SU-DHL-6 (cell line): ENCODE results near the gene SFSWAP.

Experiments used
- H2AFZ ChIP-seq: fragments of 200-600 bp; sonication (generic); 2 replicates; pipeline ENCODE4 v1.6.1; 2014; ENCODE audit warnings: low read depth, mild to moderate bottlenecking, moderate library complexity, mixed read lengths, antibody characterized with exemption, low read length; ENCODE audit not compliant: severe bottlenecking
- H3F3A ChIP-seq: fragments of 200-600 bp; shearing (Covaris generic); 2 replicates; pipeline ENCODE4 v1.6.0; 2016; ENCODE audit warnings: antibody characterized with exemption, mild to moderate bottlenecking; ENCODE audit not compliant: insufficient read depth
- H3K27ac ChIP-seq: fragments of 200-600 bp; sonication (generic); 2 replicates; pipeline ENCODE4 v1.5.1; 2016; ENCODE audit warnings: low read depth, mild to moderate bottlenecking, low read length, moderate library complexity, mixed read lengths
- H3K27me3 ChIP-seq: fragments of 200-600 bp; sonication (generic), shearing (Covaris generic); 2 replicates; pipeline ENCODE4 v1.6.0; 2014; ENCODE audit warnings: mild to moderate bottlenecking, low read length
- H3K36me3 ChIP-seq: fragments of 200-600 bp; sonication (generic); 2 replicates; pipeline ENCODE4 v1.6.1; 2014; ENCODE audit warnings: mild to moderate bottlenecking, low read length, mixed read lengths
- H3K4me2 ChIP-seq: fragments of 300-600, 200-600 bp; shearing (Covaris generic), sonication (generic); 2 replicates; pipeline ENCODE4 v1.6.0; 2014; ENCODE audit warnings: low read length, low read depth, mild to moderate bottlenecking; ENCODE audit not compliant: poor library complexity, severe bottlenecking
- H3K4me3 ChIP-seq: fragments of 200-600 bp; sonication (generic); 2 replicates; pipeline ENCODE4 v1.5.1; 2014; ENCODE audit warnings: antibody characterized with exemption, low read length, mild to moderate bottlenecking, mixed read lengths; ENCODE audit not compliant: insufficient read depth, poor library complexity, severe bottlenecking
- H3K79me2 ChIP-seq: fragments of 200-600 bp; sonication (generic); 2 replicates; pipeline ENCODE4 v1.6.1; 2014; ENCODE audit warnings: mild to moderate bottlenecking, low read length, moderate library complexity; ENCODE audit not compliant: insufficient read depth
- H3K9ac ChIP-seq: fragments of 200-600 bp; sonication (generic); 2 replicates; pipeline ENCODE4 v1.7.0; 2014; ENCODE audit warnings: mild to moderate bottlenecking, low read length
- H3K9me2 ChIP-seq: fragments of 200-600 bp; sonication (generic); replicated peaks from 2 replicates; pipeline ENCODE4 v1.6.1; 2014; ENCODE audit warnings: low read length; ENCODE audit not compliant: insufficient read depth
- H3K9me3 ChIP-seq: fragments of 200-600 bp; sonication (generic); 2 replicates; pipeline ENCODE4 v1.6.1; 2014; ENCODE audit warnings: low read length, mixed read lengths; ENCODE audit not compliant: insufficient read depth
- H4K20me1 ChIP-seq: fragments of 200-600 bp; sonication (generic); 2 replicates; pipeline ENCODE4 v1.6.1; 2014; ENCODE audit warnings: low read depth, mild to moderate bottlenecking, antibody characterized with exemption, low read length, moderate library complexity, mixed read lengths
- CTCF ChIP-seq: fragments of 200-600 bp; sonication (generic); IDR thresholded peaks from one replicate; pipeline ENCODE4 v1.5.1; 2017; ENCODE audit warnings: antibody characterized with exemption, mild to moderate bottlenecking, low read length, moderate library complexity; ENCODE audit not compliant: insufficient read depth, poor library complexity, severe bottlenecking
- EZH2phosphoT487 ChIP-seq: fragments of 200-600 bp; sonication (generic), shearing (Covaris generic); conservative IDR thresholded peaks from 2 replicates; pipeline ENCODE4 v1.6.1; 2018; ENCODE audit warnings: mild to moderate bottlenecking, antibody characterized with exemption, low read length, moderate library complexity, mixed read lengths

The SFSWAP gene

GRCh38 chr12:131796411-131796736 is 85.5 kb downstream of the SFSWAP start:
- TF ChIP-seq CTCF (no peak), EZH2phosphoT487 (no peak)
- H3K9me2 ChIP-seq = no peaks in the 10 kb centered on the region
- H3K9ac ChIP-seq = no peak overlapping the region
- no peaks in the 10 kb centered on the region for H3K9me3 ChIP-seq
- H3K4me2 ChIP-seq = no peak overlapping the region
- H3F3A ChIP-seq = no peaks in the 10 kb centered on the region
- H3K27ac ChIP-seq = no peak overlapping the region
- no peak overlapping the region for H3K4me3 ChIP-seq
- no peaks in the 10 kb centered on the region for H4K20me1 ChIP-seq
- no peaks in the 10 kb centered on the region for H3K36me3 ChIP-seq
- H3K79me2 ChIP-seq = no peaks in the 10 kb centered on the region
- H2AFZ ChIP-seq = no peak overlapping the region
- no peaks in the 10 kb centered on the region for H3K27me3 ChIP-seq

GRCh38 chr12:131796754-131797587 is 86.1 kb downstream of the SFSWAP start:
- no peak overlapping the region for H3K27ac ChIP-seq
- no peak for TF ChIP-seq CTCF
- TF ChIP-seq EZH2phosphoT487 = no peak
- H3K4me2 ChIP-seq = no peak overlapping the region
- H3K36me3 ChIP-seq = no peaks in the 10 kb centered on the region
- H2AFZ ChIP-seq = no peak overlapping the region
- H3K9me2 ChIP-seq = no peaks in the 10 kb centered on the region
- H3K9me3 ChIP-seq = no peaks in the 10 kb centered on the region
- H3F3A ChIP-seq = no peaks in the 10 kb centered on the region
- H3K79me2 ChIP-seq = no peaks in the 10 kb centered on the region
- no peaks in the 10 kb centered on the region for H4K20me1 ChIP-seq
- no peak overlapping the region for H3K9ac ChIP-seq
- H3K27me3 ChIP-seq = no peaks in the 10 kb centered on the region
- H3K4me3 ChIP-seq = no peak overlapping the region

GRCh38 chr12:131797588-131797934 is 86.7 kb downstream of the SFSWAP start:
- H3K4me2 ChIP-seq = no peak overlapping the region
- no peaks in the 10 kb centered on the region for H3K36me3 ChIP-seq
- H2AFZ ChIP-seq = no peak overlapping the region
- no peaks in the 10 kb centered on the region for H4K20me1 ChIP-seq
- H3K9me2 ChIP-seq = no peaks in the 10 kb centered on the region
- H3K79me2 ChIP-seq = no peaks in the 10 kb centered on the region
- no peaks in the 10 kb centered on the region for H3F3A ChIP-seq
- TF ChIP-seq EZH2phosphoT487 (no peak), CTCF (no peak)
- H3K27ac ChIP-seq = no peak overlapping the region
- H3K9me3 ChIP-seq = no peaks in the 10 kb centered on the region
- H3K4me3 ChIP-seq = no peak overlapping the region
- H3K27me3 ChIP-seq = no peaks in the 10 kb centered on the region
- H3K9ac ChIP-seq = no peak overlapping the region
